ENCODE data around the gene MSI2. TPM values are rescaled to one million over a fixed set of nuclear protein-coding genes. Genes with fewer than 3 reads are reported as not detected.

MSI2 gene
- total and polyA plus RNA-seq, 9 of the 15 experiments (the other 6 are each of a cell fraction or from before 2014, with no cell fraction given): 4.6 to 61.8 (median 42.4) TPM

- in situ Hi-C loops (cut with MboI) (no loop called here), intact Hi-C loops (cut with micrococcal nuclease) (no loop called here)
- peaks cover 14% of the 10 kb centered on the region; the same call in 1 of the 2 replicates for H4K20me1 ChIP-seq (replicated peaks; ENCODE audit: control insufficient read depth, insufficient read depth, low read length)
- no TSS peak for BruUV-seq (replicated peaks)
- TF ChIP-seq USF1 (CRISPR knock-in tag; IDR thresholded peaks at IDR 0.05): 0 out of 2 replicates have a peak, but pooled peaks have one; percentile 41
- TF ChIP-seq NUFIP1 (IDR thresholded peaks at IDR 0.05; ENCODE audit: partially characterized antibody): no peak
- H3K36me3 ChIP-seq (ENCODE audit: control insufficient read depth, insufficient read depth, low read length): no peaks in the 10 kb centered on the region
- ATAC-seq: peak; percentile 64; the same call in 2 of the 3 replicates
- no peaks in the 10 kb centered on the region for H3K4me1 ChIP-seq (replicated peaks in 1 of 2; ENCODE audit: control insufficient read depth in 2 of 2, insufficient read depth in 2 of 2, low read length in 2 of 2)
- H3K27ac ChIP-seq (ENCODE audit: extremely low read depth, low read depth, low read length): no peak overlapping the region
- no peak for DNase-seq (ENCODE audit: extremely low read depth in 1 of 4, low spot score in 3 of 4)
- FAIRE-seq: no peak
- CTCF ChIA-PET (ENCODE audit: low intra/inter-chr PET ratio): no interaction called here
- peaks cover 30 to 73% of the 10 kb centered on the region in 2 experiments; a peak in 4 of 5 replicates for H3K27me3 ChIP-seq (ENCODE audit: control insufficient read depth in 2 of 2, insufficient read depth in 2 of 2, low read length in 2 of 2)
- H3K9me1 ChIP-seq (ENCODE audit: control insufficient read depth, insufficient read depth, low read length): no peaks in the 10 kb centered on the region
- H3K79me2 ChIP-seq (ENCODE audit: control insufficient read depth, insufficient read depth, low read length): no peaks in the 10 kb centered on the region
- H3K4me3 ChIP-seq: no peak overlapping the region
- POLR2A ChIA-PET: no interaction called here
- under 1% methylated on average over 8 of the region's 8 CpGs for WGBS (ENCODE audit: insufficient coverage, low coverage, missing lambda C conversion rate)
- H2AFZ ChIP-seq (ENCODE audit: low read depth, low read length): no peak overlapping the region
- H3K9ac ChIP-seq (ENCODE audit: insufficient read depth in 1 of 2, low read depth in 2 of 2, low read length in 2 of 2): no peak overlapping the region
- no peak overlapping the region for H3K4me2 ChIP-seq (ENCODE audit: insufficient read depth, low read length)
- no peaks in the 10 kb centered on the region for H3K9me3 ChIP-seq (replicated peaks; ENCODE audit: control insufficient read depth, insufficient read depth, low read depth, low read length)
These were observed 471.4 kb downstream of the MSI2 start for GRCh38 chr17:57727630-57728175.

GRCh38 chr17:57730026-57730701 is 473.8 kb downstream of the MSI2 start:
- Histone ChIP-seq H4K20me1 (replicated peaks; ENCODE audit: control insufficient read depth, insufficient read depth, low read length) (0 out of 2 replicates have a peak, but pooled peaks cover 11% of the 10 kb centered on the region), H3K27ac (ENCODE audit: extremely low read depth, low read depth, low read length) (no peak overlapping the region), H3K79me2 (ENCODE audit: control insufficient read depth, insufficient read depth, low read length) (no peaks in the 10 kb centered on the region), H3K36me3 (ENCODE audit: control insufficient read depth, insufficient read depth, low read length) (no peaks in the 10 kb centered on the region), H3K9me1 (ENCODE audit: control insufficient read depth, insufficient read depth, low read length) (no peaks in the 10 kb centered on the region), H3K27me3 (ENCODE audit: control insufficient read depth in 2 of 2, insufficient read depth in 2 of 2, low read length in 2 of 2) (peaks cover 25 to 51% of the 10 kb centered on the region in 2 experiments), H3K9me3 (replicated peaks; ENCODE audit: control insufficient read depth, insufficient read depth, low read depth, low read length) (no peaks in the 10 kb centered on the region), H3K4me2 (ENCODE audit: insufficient read depth, low read length) (no peak overlapping the region), H2AFZ (ENCODE audit: low read depth, low read length) (no peak overlapping the region), H3K4me3 (no peak overlapping the region), H3K4me1 (replicated peaks in 1 of 2; ENCODE audit: control insufficient read depth in 2 of 2, insufficient read depth in 2 of 2, low read length in 2 of 2) (no peaks in the 10 kb centered on the region), H3K9ac (ENCODE audit: insufficient read depth in 1 of 2, low read depth in 2 of 2, low read length in 2 of 2) (no peak overlapping the region)
- in situ Hi-C loops (cut with MboI): no loop called here
- no TSS peak for BruUV-seq (replicated peaks)
- POLR2A ChIA-PET: interaction anchor here (1.0 kb wide), 1 partner anchor 22 kb away, joined by 3 read pairs; no protein-coding TSS in a partner anchor
- intact Hi-C loops (cut with micrococcal nuclease): no loop called here
- DNase-seq (ENCODE audit: extremely low read depth in 1 of 4, low spot score in 3 of 4) (no peak), FAIRE-seq (no peak), ATAC-seq (no peak)
- CTCF ChIA-PET (ENCODE audit: low intra/inter-chr PET ratio): interaction anchor here (0.6 kb wide), 1 partner anchor 126 kb away, joined by 3 read pairs; no protein-coding TSS in a partner anchor
- whole genome bisulfite sequencing (ENCODE audit: insufficient coverage, low coverage, missing lambda C conversion rate): 3% methylated on average over 3 of the region's 3 CpGs
- TF ChIP-seq E2F6 (IDR thresholded peaks at IDR 0.05; ENCODE audit: borderline replicate concordance in 1 of 2, extremely low read depth in 1 of 2, insufficient read depth in 1 of 2, insufficient read length in 1 of 2, low read depth in 1 of 2, low read length in 1 of 2, poor library complexity in 1 of 2, severe bottlenecking in 1 of 2): no peak
- TF ChIP-seq ZNF696 (CRISPR knock-in tag; conservative IDR thresholded peaks at IDR 0.05): no peak
- TF ChIP-seq POLR2G (IDR thresholded peaks at IDR 0.05; ENCODE audit: low read depth, low read length): no peak
- TF ChIP-seq MAFK (IDR thresholded peaks at IDR 0.05; ENCODE audit: low read length): no peak
- no peak for TF ChIP-seq HSF4 (CRISPR knock-in tag; IDR thresholded peaks at IDR 0.05; ENCODE audit: borderline replicate concordance)
- no peak for TF ChIP-seq CSDE1 (IDR thresholded peaks at IDR 0.05)
- no peak for TF ChIP-seq ARID3B (CRISPR knock-in tag; IDR thresholded peaks at IDR 0.05; ENCODE audit: borderline replicate concordance)

Measured in K562 (cell line).